Measurements from ENCODE around the gene WDR7. TPM values are rescaled to one million over a fixed set of nuclear protein-coding genes. Genes with fewer than 3 reads are reported as not detected.

The WDR7 gene
- total and polyA plus RNA-seq, 10 of the 15 experiments (the other 5 are each of a cell fraction or from before 2014, with no cell fraction given), result 2.8 to 16.5 (median 11.7) TPM

- peak; percentile 41 for TF ChIP-seq SKIL (IDR thresholded peaks at IDR 0.05; ENCODE audit: low read depth, poor library complexity, severe bottlenecking)
These were observed 400.5 kb downstream of the WDR7 start (continued) for GRCh38 chr18:57051657-57052044.

GRCh38 chr18:57052173-57052572, 401.0 kb downstream of the WDR7 start:
- H3K4me1 ChIP-seq (ENCODE audit: control insufficient read depth, insufficient read depth, low read length), result peaks cover 11% of the 10 kb centered on the region
- ChIA-PET RAD21 (ENCODE audit: unreplicated experiment) (interaction anchor here (0.6 to 2.8 kb wide), 15 partner anchors 21 to 393 kb away, joined by 3 to 11 read pairs (median 4); no protein-coding TSS in a partner anchor), CTCF (interaction anchor here (0.8 to 2.3 kb wide), 12 partner anchors 8 to 510 kb away, joined by 3 to 19 read pairs (median 3); no protein-coding TSS in a partner anchor), SMC1A (ENCODE audit: uncharacterized antibody, unreplicated experiment) (interaction anchor here (0.7 to 2.1 kb wide), 19 partner anchors 9 to 390 kb away, joined by 3 to 14 read pairs (median 3); no protein-coding TSS in a partner anchor), POLR2A (interaction anchor here (1.4 kb wide), 1 partner anchor 49 kb away, joined by 4 read pairs; no protein-coding TSS in a partner anchor)
- H3K27ac ChIP-seq (ENCODE audit: control insufficient read depth, insufficient read depth), result no peak overlapping the region
- no TSS peak for BruUV-seq (replicated peaks)
- peak; percentile 73 for ATAC-seq
- DNase-seq (ENCODE audit: low read depth, low spot score), result no peak
- peaks cover 6% of the 10 kb centered on the region; the same call in 2 of the 3 replicates for H3K9me3 ChIP-seq (replicated peaks; ENCODE audit: control insufficient read depth, insufficient read depth, low read length)
- H3K4me2 ChIP-seq (ENCODE audit: control insufficient read depth, insufficient read depth), result no peak overlapping the region
- no peak overlapping the region for H2AFZ ChIP-seq (ENCODE audit: control insufficient read depth, low read depth, low read length)
- H3K9ac ChIP-seq (ENCODE audit: control insufficient read depth, insufficient read depth, low read length), result no peak overlapping the region
- no peaks in the 10 kb centered on the region for H4K20me1 ChIP-seq (ENCODE audit: control insufficient read depth, insufficient read depth)
- intact Hi-C loops (cut with micrococcal nuclease; ENCODE audit: unreplicated experiment) (loop anchor here (1.0 to 5.0 kb wide), 5 partner anchors 25 to 510 kb away; no protein-coding TSS in a partner anchor), in situ Hi-C loops (cut with MboI) (no loop called here)
- H3K36me3 ChIP-seq (ENCODE audit: control insufficient read depth in 2 of 2, insufficient read depth in 2 of 2, low read length in 1 of 2), result no peaks in the 10 kb centered on the region
- no peaks in the 10 kb centered on the region for H3K27me3 ChIP-seq (replicated peaks in 1 of 2; ENCODE audit: control insufficient read depth in 2 of 2, insufficient read depth in 2 of 2, low read length in 1 of 2)
- H3K79me2 ChIP-seq (ENCODE audit: control insufficient read depth, insufficient read depth, low read length), result no peaks in the 10 kb centered on the region
- no peak for FAIRE-seq
- WGBS (ENCODE audit: insufficient coverage, insufficient replicate concordance, low lambda C conversion rate, missing lambda C conversion rate), result 7% methylated on average over 4 of the region's 4 CpGs
- H3K4me3 ChIP-seq, result no peak overlapping the region
- TF ChIP-seq KLF5 (IDR thresholded peaks at IDR 0.05; ENCODE audit: partially characterized antibody), result no peak
- peak; percentile 38 to 49 (median 45); a peak in 3 of 6 replicates for TF ChIP-seq CTCF (IDR thresholded peaks at IDR 0.05 in 2 of 3, conservative IDR thresholded peaks at IDR 0.05 in 1 of 3; ENCODE audit: control insufficient read depth in 2 of 3, extremely low read depth in 1 of 3, insufficient read depth in 1 of 3, low read depth in 3 of 3, low read length in 3 of 3)
- no peak for TF ChIP-seq ATF2 (IDR thresholded peaks at IDR 0.05; ENCODE audit: low read length)
- peak; percentile 39; the same call in 1 of the 2 replicates for TF ChIP-seq SMC3 (IDR thresholded peaks at IDR 0.05; ENCODE audit: borderline replicate concordance, low read length)
- TF ChIP-seq CHD2 (IDR thresholded peaks at IDR 0.05; ENCODE audit: borderline replicate concordance, low read depth, low read length), result no peak
- no peak for TF ChIP-seq ZNF687 (IDR thresholded peaks at IDR 0.05)
- no peak for TF ChIP-seq MYB (IDR thresholded peaks at IDR 0.05; ENCODE audit: borderline replicate concordance, low read depth, low read length)
- TF ChIP-seq KDM1A (IDR thresholded peaks at IDR 0.05; ENCODE audit: borderline replicate concordance), result no peak
- no peak for TF ChIP-seq GATAD2B (conservative IDR thresholded peaks at IDR 0.05; ENCODE audit: low read depth)
- no peak for TF ChIP-seq SREBF2 (IDR thresholded peaks at IDR 0.05; ENCODE audit: low read length)
